ENCODE results near the gene SRPK2. TPM values are rescaled to one million over a fixed set of nuclear protein-coding genes. Genes with fewer than 3 reads are reported as not detected.

SRPK2 gene
- total and polyA plus RNA-seq, 2 of the 13 experiments (the other 11 are each of a cell fraction or from before 2014, with no cell fraction given): 10.1 to 22.3 TPM

DNA sequence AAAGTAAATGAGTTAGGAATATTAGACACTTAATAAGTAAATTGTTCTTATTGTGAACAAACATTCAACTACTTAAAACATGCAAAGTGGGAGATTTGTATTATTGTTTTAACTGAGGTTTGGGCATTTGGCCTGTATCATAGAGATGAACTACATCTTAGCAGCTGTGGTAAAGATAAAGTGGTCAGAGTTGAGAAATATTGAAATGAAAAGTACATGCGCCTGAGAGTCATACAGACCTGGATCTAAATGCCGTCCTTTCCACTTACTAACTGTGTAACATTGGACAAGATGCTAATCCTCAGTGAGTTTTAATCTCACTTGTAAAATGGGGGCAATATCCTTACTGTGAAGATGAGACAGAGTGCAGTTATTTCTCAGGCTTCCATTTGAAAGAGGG, 300.3 kb downstream of the SRPK2 start:
- Histone ChIP-seq H3K9ac (ENCODE audit: insufficient read depth, low read depth, low read length) (no peak overlapping the region), H3K27me3 (ENCODE audit: control insufficient read depth in 1 of 2, insufficient read depth in 2 of 2, low read length in 2 of 2) (no peaks in the 10 kb centered on the region), H3K27ac (ENCODE audit: extremely low read length, insufficient read depth, low read length) (no peak overlapping the region), H3K4me3 (replicated peaks in 1 of 3; ENCODE audit: insufficient read depth in 1 of 3, low read depth in 2 of 3, low read length in 3 of 3) (no peak overlapping the region), H2AFZ (ENCODE audit: low read length) (no peak overlapping the region), H3K4me2 (ENCODE audit: low read depth, low read length) (no peak overlapping the region), H3K79me2 (ENCODE audit: insufficient read depth, low read length) (no peaks in the 10 kb centered on the region), H4K20me1 (ENCODE audit: insufficient read depth, low read length) (no peaks in the 10 kb centered on the region), H3K4me1 (ENCODE audit: insufficient read depth, low read length) (no peaks in the 10 kb centered on the region), H3K36me3 (replicated peaks in 1 of 2; ENCODE audit: control insufficient read depth in 1 of 2, insufficient read depth in 2 of 2, low read length in 2 of 2) (peaks cover 6 to 64% of the 10 kb centered on the region in 2 experiments), H3K9me3 (ENCODE audit: low read length) (no peaks in the 10 kb centered on the region)
- ATAC-seq (no peak), FAIRE-seq (no peak), DNase-seq (ENCODE audit: low spot score) (no peak)
- ChIA-PET POLR2A (no interaction called here), CTCF (ENCODE audit: low intra/inter-chr PET ratio, low total read pairs) (no interaction called here)
- TF ChIP-seq ZNF253 (CRISPR knock-in tag; IDR thresholded peaks at IDR 0.05; ENCODE audit: borderline replicate concordance) (no peak), ZNF34 (CRISPR knock-in tag; IDR thresholded peaks at IDR 0.05; ENCODE audit: borderline replicate concordance) (no peak), THAP11 (CRISPR knock-in tag; IDR thresholded peaks at IDR 0.05) (no peak), ZSCAN22 (CRISPR knock-in tag; IDR thresholded peaks at IDR 0.05) (no peak), NCOA5 (CRISPR knock-in tag; IDR thresholded peaks at IDR 0.05) (no peak), HNRNPL (IDR thresholded peaks at IDR 0.05; ENCODE audit: low read depth, low read length) (no peak), ZNF274 (CRISPR knock-in tag; IDR thresholded peaks at IDR 0.05) (no peak), ZMYM4 (CRISPR knock-in tag; IDR thresholded peaks at IDR 0.05) (no peak), HIVEP1 (CRISPR knock-in tag; IDR thresholded peaks at IDR 0.05) (no peak)
- TF ChIP-seq, protein P1, sequence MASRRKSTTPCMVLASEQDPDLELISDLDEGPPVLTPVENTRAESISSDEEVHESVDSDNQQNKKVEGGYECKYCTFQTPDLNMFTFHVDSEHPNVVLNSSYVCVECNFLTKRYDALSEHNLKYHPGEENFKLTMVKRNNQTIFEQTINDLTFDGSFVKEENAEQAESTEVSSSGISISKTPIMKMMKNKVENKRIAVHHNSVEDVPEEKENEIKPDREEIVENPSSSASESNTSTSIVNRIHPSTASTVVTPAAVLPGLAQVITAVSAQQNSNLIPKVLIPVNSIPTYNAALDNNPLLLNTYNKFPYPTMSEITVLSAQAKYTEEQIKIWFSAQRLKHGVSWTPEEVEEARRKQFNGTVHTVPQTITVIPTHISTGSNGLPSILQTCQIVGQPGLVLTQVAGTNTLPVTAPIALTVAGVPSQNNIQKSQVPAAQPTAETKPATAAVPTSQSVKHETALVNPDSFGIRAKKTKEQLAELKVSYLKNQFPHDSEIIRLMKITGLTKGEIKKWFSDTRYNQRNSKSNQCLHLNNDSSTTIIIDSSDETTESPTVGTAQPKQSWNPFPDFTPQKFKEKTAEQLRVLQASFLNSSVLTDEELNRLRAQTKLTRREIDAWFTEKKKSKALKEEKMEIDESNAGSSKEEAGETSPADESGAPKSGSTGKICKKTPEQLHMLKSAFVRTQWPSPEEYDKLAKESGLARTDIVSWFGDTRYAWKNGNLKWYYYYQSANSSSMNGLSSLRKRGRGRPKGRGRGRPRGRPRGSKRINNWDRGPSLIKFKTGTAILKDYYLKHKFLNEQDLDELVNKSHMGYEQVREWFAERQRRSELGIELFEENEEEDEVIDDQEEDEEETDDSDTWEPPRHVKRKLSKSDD (CRISPR knock-in tag; IDR thresholded peaks at IDR 0.05; ENCODE audit: low read depth): no peak
- TF ChIP-seq, protein P2, sequence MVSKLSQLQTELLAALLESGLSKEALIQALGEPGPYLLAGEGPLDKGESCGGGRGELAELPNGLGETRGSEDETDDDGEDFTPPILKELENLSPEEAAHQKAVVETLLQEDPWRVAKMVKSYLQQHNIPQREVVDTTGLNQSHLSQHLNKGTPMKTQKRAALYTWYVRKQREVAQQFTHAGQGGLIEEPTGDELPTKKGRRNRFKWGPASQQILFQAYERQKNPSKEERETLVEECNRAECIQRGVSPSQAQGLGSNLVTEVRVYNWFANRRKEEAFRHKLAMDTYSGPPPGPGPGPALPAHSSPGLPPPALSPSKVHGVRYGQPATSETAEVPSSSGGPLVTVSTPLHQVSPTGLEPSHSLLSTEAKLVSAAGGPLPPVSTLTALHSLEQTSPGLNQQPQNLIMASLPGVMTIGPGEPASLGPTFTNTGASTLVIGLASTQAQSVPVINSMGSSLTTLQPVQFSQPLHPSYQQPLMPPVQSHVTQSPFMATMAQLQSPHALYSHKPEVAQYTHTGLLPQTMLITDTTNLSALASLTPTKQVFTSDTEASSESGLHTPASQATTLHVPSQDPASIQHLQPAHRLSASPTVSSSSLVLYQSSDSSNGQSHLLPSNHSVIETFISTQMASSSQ (IDR thresholded peaks at IDR 0.05; ENCODE audit: low read depth): no peak
- TF ChIP-seq, protein P2 (CRISPR knock-in tag; IDR thresholded peaks at IDR 0.05; ENCODE audit: borderline replicate concordance): no peak
- 96% methylated on average over 2 of the region's 2 CpGs for WGBS (ENCODE audit: low lambda C conversion rate)
- intact Hi-C loops (cut with micrococcal nuclease; ENCODE audit: unreplicated experiment): no loop called here
- BruUV-seq (replicated peaks): no TSS peak
- in situ Hi-C loops (cut with HindIII; ENCODE audit: extremely low pct_ligation_motif_present, low pct_unique_long_range_greater_than_20kb): no loop called here

Measured in HepG2 (cell line).